Measurements from ENCODE around the gene ARHGEF1.
A peak's percentile ranks its signal among the peaks of the same experiment; 100 is the strongest.

Gene ARHGEF1

GRCh38 chr19:41883821-41884733 lies 1.1 kb downstream of the ARHGEF1 start:
- peak; percentile 98 for DNase-seq (ENCODE audit: low spot score)

GRCh38 chr19:41886761-41887710 lies 4.1 kb downstream of the ARHGEF1 start:
- no peak for DNase-seq (ENCODE audit: low spot score)

DNA sequence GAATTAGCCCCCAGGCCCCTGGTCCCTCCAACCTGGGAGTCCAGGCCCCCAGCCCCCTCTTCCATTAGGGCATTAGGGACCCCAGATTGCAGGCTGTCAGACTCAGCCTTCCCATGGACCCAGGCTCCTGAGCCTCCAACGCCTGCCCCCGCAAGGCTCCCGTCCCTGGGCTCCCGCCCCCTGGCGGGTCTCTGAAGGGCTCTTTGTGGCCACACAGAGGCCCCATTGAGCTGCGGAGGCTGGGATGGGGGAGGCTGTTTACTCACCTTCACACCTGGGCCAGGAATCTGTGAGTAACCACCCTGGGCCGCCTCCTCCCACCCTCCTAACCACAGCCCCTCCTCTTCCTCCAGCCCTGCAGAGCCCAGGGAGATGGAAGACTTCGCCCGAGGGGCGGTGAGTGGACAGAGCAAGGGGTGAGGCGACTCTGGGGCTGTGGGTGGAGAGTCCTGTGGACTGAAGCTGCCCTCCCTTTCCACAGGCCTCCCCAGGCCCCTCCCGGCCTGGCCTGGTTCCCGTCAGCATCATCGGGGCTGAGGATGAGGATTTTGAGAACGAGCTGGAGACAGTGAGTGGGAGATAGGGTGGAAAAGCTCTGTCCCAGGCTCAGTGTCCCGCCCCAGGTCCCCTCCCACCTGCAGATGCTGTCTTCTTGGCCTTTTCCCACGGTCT lies 4.9 kb downstream of the ARHGEF1 start:
- peak; percentile 76 for DNase-seq (ENCODE audit: low spot score)

- DNase-seq (ENCODE audit: low spot score) = no peak
Observed at GRCh38 chr19:41888926-41889325, 5.9 kb downstream of the ARHGEF1 start.

- DNase-seq (ENCODE audit: low spot score) = no peak
Observed at GRCh38 chr19:41889896-41890295, 6.9 kb downstream of the ARHGEF1 start.

DNA sequence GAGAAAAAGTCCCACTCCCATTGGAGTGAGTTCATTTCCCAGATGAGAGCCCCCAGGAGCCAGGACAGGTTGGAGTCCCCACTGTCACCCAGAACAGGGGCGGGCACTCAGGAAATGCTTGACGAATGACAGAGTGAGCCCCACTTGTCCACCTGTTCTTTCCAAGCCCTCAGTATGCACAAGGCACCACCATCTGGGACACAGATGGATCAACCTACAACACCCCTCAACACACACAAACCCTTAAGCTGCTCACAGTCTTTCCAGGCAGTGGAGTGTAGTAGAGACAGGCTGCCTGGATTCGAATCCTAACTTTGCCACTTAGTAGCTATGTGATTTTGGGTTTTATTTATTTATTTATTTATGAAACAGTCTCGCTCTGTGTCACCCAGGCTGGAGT lies 8.0 kb downstream of the ARHGEF1 start:
- DNase-seq (ENCODE audit: low spot score) = no peak

DNA sequence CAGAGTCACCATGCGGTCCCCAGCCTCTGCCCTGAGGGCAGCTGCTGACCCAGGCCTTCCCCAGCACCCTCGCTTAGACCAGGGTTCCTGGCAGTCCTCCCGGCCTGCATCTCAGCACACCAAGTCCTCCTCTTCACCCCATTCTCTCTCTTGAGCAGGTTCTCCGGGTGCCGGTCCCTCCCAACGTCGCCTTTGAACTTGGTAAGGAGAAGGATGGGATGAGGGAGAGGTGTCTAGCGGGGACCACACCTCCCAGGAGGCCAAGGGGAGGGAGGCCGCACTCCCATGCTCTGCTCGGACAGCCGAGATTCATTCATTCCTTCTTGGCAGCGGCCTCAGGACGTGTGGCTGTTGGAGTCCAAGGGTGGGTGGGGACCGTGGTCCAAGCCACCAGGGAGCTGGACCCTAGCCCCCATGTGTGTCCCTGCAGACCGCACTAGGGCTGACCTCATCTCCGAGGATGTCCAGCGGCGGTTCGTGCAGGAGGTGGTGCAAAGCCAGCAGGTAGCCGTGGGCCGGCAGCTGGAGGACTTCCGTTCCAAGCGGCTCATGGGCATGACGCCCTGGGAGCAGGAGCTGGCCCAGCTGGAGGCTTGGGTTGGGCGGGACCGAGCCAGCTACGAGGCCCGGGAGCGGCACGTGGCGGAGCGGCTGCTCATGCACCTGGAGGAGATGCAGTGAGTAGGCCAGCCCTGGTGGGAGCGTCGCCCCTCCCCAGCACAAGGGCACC lies 9.4 kb downstream of the ARHGEF1 start:
- no peak for DNase-seq (ENCODE audit: low spot score)

GRCh38 chr19:41893899-41894298 lies 10.9 kb downstream of the ARHGEF1 start:
- no peak for DNase-seq (ENCODE audit: low spot score)

- no peak for DNase-seq (ENCODE audit: low spot score)
Observed at GRCh38 chr19:41894350-41894749, 11.4 kb downstream of the ARHGEF1 start.

GRCh38 chr19:41895745-41896580 lies 13.0 kb downstream of the ARHGEF1 start:
- no peak for DNase-seq (ENCODE audit: low spot score)

DNA sequence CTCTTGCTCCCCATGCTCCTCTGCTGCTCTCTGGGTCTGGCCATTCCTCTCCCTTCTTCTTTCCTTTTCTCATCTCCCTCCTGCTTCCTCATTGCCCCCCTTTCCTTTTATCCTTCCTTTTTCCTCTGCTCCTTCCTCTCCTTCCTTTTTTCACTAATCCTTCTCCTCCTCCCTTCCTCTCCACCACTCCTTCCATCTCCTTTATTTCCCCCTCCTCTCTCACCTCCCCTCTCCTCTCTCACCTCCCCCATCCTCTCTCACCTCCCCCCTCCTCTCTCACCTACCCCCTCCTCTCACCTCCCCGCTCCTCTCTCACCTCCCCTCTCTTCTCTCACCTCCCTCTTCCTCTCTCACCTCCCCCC lies 13.6 kb downstream of the ARHGEF1 start:
- no peak for DNase-seq (ENCODE audit: low spot score)

DNA sequence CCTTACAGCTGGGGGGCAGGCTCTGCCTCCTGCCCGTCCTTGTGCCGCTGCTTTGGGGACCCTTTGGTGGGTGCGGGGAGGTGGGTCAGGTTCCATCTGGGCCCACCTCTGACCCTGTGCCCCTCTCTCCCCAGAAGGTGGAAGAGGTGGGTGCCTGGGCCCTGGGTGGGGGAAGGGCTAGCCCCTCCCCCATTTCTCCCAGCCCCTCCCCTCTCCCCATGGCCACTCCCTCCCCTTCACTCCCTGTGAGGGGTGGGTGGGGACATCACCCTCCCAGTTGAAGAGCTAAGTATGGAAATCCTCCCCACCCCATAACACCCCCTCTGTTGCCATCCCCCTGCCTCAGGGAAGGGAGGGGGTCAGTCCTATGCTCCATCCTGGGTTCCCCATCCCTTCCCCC lies 14.2 kb downstream of the ARHGEF1 start:
- no peak for DNase-seq (ENCODE audit: low spot score)

DNA sequence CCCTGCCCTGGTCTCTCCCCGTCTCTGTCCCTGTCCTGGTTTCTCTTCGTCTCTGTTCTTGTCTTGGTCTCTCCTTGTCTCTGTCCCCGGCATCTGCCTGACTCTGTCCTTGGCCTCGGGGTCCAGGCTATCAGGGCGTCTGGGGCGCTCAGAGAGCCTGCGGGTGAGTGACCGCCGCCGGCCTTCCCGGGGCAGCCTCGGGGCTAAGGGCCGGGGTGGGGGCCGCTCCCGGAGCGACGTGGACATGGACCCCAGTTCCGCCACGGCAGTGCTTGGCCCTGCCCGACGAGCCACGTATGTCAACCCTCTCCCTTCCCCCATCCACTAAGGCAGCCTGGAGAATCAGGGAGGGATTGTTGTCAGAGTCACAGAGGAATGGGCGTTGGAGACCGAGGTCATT lies 14.8 kb downstream of the ARHGEF1 start:
- no peak for DNase-seq (ENCODE audit: low spot score)

GRCh38 chr19:41898235-41898634 lies 15.3 kb downstream of the ARHGEF1 start:
- DNase-seq (ENCODE audit: low spot score) = no peak

GRCh38 chr19:41901707-41902360 lies 18.9 kb downstream of the ARHGEF1 start:
- DNase-seq (ENCODE audit: low spot score) = no peak

DNA sequence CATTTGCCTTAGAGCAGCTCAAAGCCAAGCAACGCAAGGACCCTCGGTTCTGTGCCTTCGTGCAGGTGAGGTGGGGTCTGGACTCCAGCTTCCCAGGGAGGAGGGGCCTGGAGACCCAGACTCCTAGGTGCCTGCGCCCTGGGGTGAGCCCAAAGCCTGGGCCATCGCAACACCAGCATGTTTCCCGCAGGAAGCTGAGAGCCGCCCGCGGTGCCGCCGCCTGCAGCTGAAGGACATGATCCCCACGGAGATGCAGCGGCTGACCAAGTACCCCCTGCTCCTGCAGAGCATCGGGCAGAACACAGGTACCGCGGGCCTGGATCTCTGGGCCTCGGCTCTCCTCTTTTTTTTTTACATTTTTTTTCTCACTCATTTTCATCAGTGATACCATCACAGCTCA lies 19.6 kb downstream of the ARHGEF1 start:
- DNase-seq (ENCODE audit: low spot score) = no peak

- DNase-seq (ENCODE audit: low spot score) = no peak
Observed at GRCh38 chr19:41903193-41903953, 20.4 kb downstream of the ARHGEF1 start.

DNA sequence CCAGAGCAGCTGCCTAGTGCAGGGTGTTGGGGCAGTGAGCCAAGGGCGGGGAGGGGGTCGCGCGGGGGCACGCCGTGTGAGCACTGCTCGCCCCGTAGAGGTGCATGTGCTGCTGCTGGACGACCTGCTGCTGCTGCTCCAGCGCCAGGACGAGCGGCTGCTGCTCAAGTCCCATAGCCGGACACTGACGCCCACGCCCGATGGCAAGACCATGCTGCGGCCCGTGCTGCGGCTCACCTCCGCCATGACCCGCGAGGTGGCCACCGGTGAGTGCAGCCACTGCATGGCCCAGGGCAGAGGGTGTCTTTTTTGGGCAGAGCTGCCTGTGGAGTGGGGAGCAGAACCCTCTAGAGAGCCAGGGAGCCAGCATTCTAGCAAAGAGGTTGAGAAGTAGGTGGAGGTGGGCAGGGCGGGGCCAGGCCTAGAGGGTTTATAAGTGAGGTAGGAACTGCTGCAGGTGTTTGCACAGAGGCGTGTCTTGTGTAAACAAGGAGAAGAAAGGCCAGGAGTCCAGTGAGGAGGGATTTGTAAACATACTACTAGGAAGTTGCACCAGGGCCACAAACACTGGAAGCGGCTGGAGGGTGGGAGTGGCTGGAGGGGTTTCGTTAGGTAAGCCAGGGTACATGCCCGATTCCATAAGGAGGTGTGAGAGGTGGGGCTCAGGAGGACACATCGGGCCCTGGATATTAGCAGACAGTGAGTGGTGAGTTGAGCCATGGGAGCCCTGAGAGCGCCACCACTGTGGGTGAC lies 21.3 kb downstream of the ARHGEF1 start:
- DNase-seq (ENCODE audit: low spot score) = no peak
